Activated CD8-positive, alpha-beta T cell treated with anti-CD3 and anti-CD28 coated beads for 36 hours (primary cell): ENCODE results near the gene RPUSD1. TPM values are rescaled to one million over a fixed set of nuclear protein-coding genes. Genes with fewer than 3 reads are reported as not detected.

Experiments
- ATAC-seq: fragments of 200-7000 bp; cut with Tn5 transposase; one replicate; pipeline ENCODE4 v1.10.0; 2021; ENCODE audit warnings: mild to moderate bottlenecking, moderate library complexity
- CTCF ChIA-PET: fragments of 350-600 bp; sonication (Branson Sonifier 250); formaldehyde crosslinking; loops from one replicate; lab custom pipeline; 2021; ENCODE audit warnings: antibody characterized with exemption; lab: Charles Lee
- POLR2A ChIA-PET: fragments of 350-600 bp; sonication (Branson Sonifier 250); formaldehyde crosslinking; loops from one replicate; lab custom pipeline; 2021; ENCODE audit warnings: antibody characterized with exemption; lab: Charles Lee
- DNase-seq: peaks from one replicate; pipeline ENCODE4 v3.0.0-alpha.2; 2020
- H3K27ac Mint-ChIP-seq: one replicate; pipeline ENCODE4 v1.8.0; 2021; ENCODE audit warnings: mild to moderate bottlenecking, mixed read lengths
- H3K27me3 Mint-ChIP-seq: one replicate; pipeline ENCODE4 v1.8.0; 2021; ENCODE audit warnings: mixed read lengths
- H3K36me3 Mint-ChIP-seq: one replicate; pipeline ENCODE4 v1.8.0; 2021; ENCODE audit warnings: low read depth, mixed read lengths
- H3K4me1 Mint-ChIP-seq: one replicate; pipeline ENCODE4 v1.8.0; 2021; ENCODE audit warnings: low read depth, mixed read lengths
- H3K4me3 Mint-ChIP-seq: one replicate; pipeline ENCODE4 v1.8.0; 2021; ENCODE audit warnings: mild to moderate bottlenecking, moderate library complexity, mixed read lengths
- H3K9me3 Mint-ChIP-seq: one replicate; pipeline ENCODE4 v1.8.0; 2021; ENCODE audit warnings: mixed read lengths
- intact Hi-C: fragments of 100-400 bp; cut with micrococcal nuclease; formaldehyde crosslinking; loops from one replicate; pipeline ENCODE4 v1.10.0; 2022
- total RNA-seq, 2 experiments: library from RNA; stranded (reverse); gene quantifications; one replicate each; pipeline ENCODE4 v1.2.3, GENCODE V29; 2021
- TF ChIP-seq, protein P1 (sequence below): fragments of 200-600 bp; IDR thresholded peaks from one replicate; pipeline ENCODE4 v1.8.0; 2022; ENCODE audit warnings: antibody characterized with exemption, mild to moderate bottlenecking

Gene RPUSD1
- total RNA-seq, 2 experiments from 2014 or later, result 17.1 to 18.1 TPM

- DNase-seq (no peak), ATAC-seq (no peak)
- ChIA-PET POLR2A (no interaction called here), CTCF (no interaction called here)
- peaks cover 32% of the 10 kb centered on the region for H3K36me3 Mint-ChIP-seq
- H3K27me3 Mint-ChIP-seq, result no peaks in the 10 kb centered on the region
- intact Hi-C loops, result no loop called here
- TF ChIP-seq, protein P1, sequence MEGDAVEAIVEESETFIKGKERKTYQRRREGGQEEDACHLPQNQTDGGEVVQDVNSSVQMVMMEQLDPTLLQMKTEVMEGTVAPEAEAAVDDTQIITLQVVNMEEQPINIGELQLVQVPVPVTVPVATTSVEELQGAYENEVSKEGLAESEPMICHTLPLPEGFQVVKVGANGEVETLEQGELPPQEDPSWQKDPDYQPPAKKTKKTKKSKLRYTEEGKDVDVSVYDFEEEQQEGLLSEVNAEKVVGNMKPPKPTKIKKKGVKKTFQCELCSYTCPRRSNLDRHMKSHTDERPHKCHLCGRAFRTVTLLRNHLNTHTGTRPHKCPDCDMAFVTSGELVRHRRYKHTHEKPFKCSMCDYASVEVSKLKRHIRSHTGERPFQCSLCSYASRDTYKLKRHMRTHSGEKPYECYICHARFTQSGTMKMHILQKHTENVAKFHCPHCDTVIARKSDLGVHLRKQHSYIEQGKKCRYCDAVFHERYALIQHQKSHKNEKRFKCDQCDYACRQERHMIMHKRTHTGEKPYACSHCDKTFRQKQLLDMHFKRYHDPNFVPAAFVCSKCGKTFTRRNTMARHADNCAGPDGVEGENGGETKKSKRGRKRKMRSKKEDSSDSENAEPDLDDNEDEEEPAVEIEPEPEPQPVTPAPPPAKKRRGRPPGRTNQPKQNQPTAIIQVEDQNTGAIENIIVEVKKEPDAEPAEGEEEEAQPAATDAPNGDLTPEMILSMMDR, result no peak
- H3K4me1 Mint-ChIP-seq, result peaks cover 9% of the 10 kb centered on the region
- H3K9me3 Mint-ChIP-seq, result no peaks in the 10 kb centered on the region
- no peak overlapping the region for H3K27ac Mint-ChIP-seq
- H3K4me3 Mint-ChIP-seq, result no peak overlapping the region
Observed at GRCh38 chr16:794091-794822, 6.1 kb upstream of the RPUSD1 start.

DNA sequence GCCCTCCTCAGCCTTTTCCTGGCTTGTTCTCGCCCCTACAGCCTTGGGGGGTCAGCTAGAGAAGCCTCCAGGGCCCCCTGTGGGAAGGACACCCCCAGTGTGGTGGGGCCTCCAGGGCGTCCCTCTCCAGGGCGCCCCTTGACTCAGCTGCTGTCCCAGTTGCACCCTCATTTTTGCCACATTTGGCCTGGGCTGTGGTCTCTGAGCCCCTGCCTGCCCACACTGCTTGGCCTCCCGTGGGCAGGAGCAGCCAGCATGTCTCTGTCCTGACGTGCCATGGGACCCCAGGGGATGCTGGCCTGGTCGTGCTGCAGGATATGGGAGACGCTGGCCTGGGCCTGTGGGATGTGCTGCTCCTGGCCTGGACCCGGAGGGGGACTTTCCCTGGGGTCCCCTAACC is 5.2 kb upstream of the RPUSD1 start:
- ChIA-PET POLR2A (no interaction called here), CTCF (no interaction called here)
- TF ChIP-seq, protein P1, result no peak
- H3K4me1 Mint-ChIP-seq, result peaks cover 9% of the 10 kb centered on the region
- no peaks in the 10 kb centered on the region for H3K27me3 Mint-ChIP-seq
- ATAC-seq (no peak), DNase-seq (no peak)
- H3K36me3 Mint-ChIP-seq, result peaks cover 29% of the 10 kb centered on the region
- no peak overlapping the region for H3K4me3 Mint-ChIP-seq
- intact Hi-C loops, result no loop called here
- H3K9me3 Mint-ChIP-seq, result no peaks in the 10 kb centered on the region
- no peak overlapping the region for H3K27ac Mint-ChIP-seq

DNA sequence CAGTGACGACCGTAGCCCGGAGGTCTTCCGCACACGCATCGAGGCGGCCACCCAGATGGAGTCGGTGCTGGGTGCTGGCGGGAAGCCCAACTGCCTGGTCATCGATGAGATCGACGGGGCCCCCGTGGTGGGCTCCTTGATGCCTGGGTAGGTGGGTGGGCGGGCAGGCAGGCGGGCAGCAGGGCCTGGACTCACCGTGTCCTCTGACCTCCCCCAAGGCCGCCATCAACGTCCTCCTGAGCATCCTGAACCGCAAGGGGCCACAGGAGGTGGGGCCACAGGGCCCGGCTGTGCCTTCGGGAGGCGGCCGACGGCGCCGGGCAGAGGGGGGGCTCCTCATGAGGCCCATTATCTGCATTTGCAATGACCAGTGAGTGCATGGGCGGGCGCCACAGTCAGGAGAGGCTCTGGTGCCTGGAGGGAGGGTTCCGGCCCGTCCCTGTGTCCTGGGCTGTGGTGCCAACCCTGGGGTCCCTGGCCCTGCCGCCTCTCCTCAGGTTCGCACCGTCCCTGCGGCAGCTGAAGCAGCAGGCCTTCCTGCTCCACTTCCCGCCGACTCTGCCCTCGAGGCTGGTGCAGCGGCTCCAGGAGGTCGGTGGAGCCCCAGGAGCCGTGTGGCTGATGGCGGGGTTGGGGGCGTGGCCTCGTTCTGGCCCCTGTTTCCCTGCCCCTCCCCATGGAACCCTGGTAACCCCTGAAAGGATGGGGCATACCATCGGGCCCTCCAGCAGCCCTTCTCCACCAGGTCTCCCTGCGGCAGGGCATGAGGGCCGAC is 4.2 kb upstream of the RPUSD1 start:
- Mint-ChIP-seq H3K36me3 (peaks cover 21% of the 10 kb centered on the region), H3K27me3 (no peaks in the 10 kb centered on the region), H3K4me1 (peaks cover 9% of the 10 kb centered on the region), H3K9me3 (no peaks in the 10 kb centered on the region), H3K27ac (no peak overlapping the region), H3K4me3 (no peak overlapping the region)
- intact Hi-C loops, result no loop called here
- TF ChIP-seq, protein P1, result no peak
- CTCF ChIA-PET, result no interaction called here
- POLR2A ChIA-PET, result no interaction called here
- DNase-seq, result no peak
- no peak for ATAC-seq

- Mint-ChIP-seq H3K4me1 (peaks cover 11% of the 10 kb centered on the region), H3K27me3 (no peaks in the 10 kb centered on the region), H3K9me3 (no peaks in the 10 kb centered on the region), H3K36me3 (peaks cover 19% of the 10 kb centered on the region), H3K4me3 (no peak overlapping the region), H3K27ac (no peak overlapping the region)
- CTCF ChIA-PET, result no interaction called here
- ATAC-seq, result no peak
- TF ChIP-seq, protein P1, result no peak
- intact Hi-C loops, result no loop called here
- no peak for DNase-seq
- POLR2A ChIA-PET, result no interaction called here
Observed at GRCh38 chr16:791131-791530, 3.0 kb upstream of the RPUSD1 start.

GRCh38 chr16:790086-790485 is 1.9 kb upstream of the RPUSD1 start:
- CTCF ChIA-PET, result interaction anchor here (1.0 kb wide), 1 partner anchor 57 kb away, joined by 3 read pairs; no protein-coding TSS in a partner anchor
- H3K4me1 Mint-ChIP-seq, result peaks cover 9% of the 10 kb centered on the region
- TF ChIP-seq, protein P1, result no peak
- H3K9me3 Mint-ChIP-seq, result no peaks in the 10 kb centered on the region
- H3K27me3 Mint-ChIP-seq, result no peaks in the 10 kb centered on the region
- intact Hi-C loops, result no loop called here
- peaks cover 16% of the 10 kb centered on the region for H3K36me3 Mint-ChIP-seq
- ATAC-seq (no peak), DNase-seq (no peak)
- POLR2A ChIA-PET, result interaction anchor here (1.1 kb wide), 2 partner anchors 14 to 95 kb away, joined by 3 to 4 read pairs; no protein-coding TSS in a partner anchor
- H3K27ac Mint-ChIP-seq, result no peak overlapping the region
- H3K4me3 Mint-ChIP-seq, result peak overlapping the region; percentile 62
